IMR-90 (cell line): ENCODE measurements around the gene GALNT9. TPM values are rescaled to one million over a fixed set of nuclear protein-coding genes. Genes with fewer than 3 reads are reported as not detected.

ENCODE experiments used
- ATAC-seq: fragments of 200-7000 bp; cut with Tn5 transposase; 2 replicates; pipeline ENCODE4 v1.9.1; 2020; ENCODE audit warnings: low read depth, mild to moderate bottlenecking, moderate library complexity
- BruUV-seq: library from RNA; stranded (reverse); fragments of 400-500 nt; replicated peaks from 2 replicates; lab custom pipeline; 2021; lab: Mats Ljungman, UMichigan
- CTCF ChIA-PET: fragments of 300-600 bp; formaldehyde crosslinking; extraction: SDS; loops from one replicate; lab custom pipeline; 2021; ENCODE audit warnings: antibody characterized with exemption; lab: Yijun Ruan, JAX
- POLR2A ChIA-PET: fragments of 300-600 bp; sonication (Branson Sonifier 250); formaldehyde crosslinking; loops from one replicate; lab custom pipeline; 2022; ENCODE audit warnings: antibody characterized with exemption; ENCODE audit not compliant: unreplicated experiment; lab: Charles Lee
- DNase-seq: peaks from one replicate; pipeline ENCODE4 v3.0.0; 2013
- H2AFZ ChIP-seq: replicated peaks from 2 replicates; pipeline ENCODE3; 2013; ENCODE audit warnings: low read length, mild to moderate bottlenecking; ENCODE audit not compliant: poor library complexity
- H2AK5ac ChIP-seq: 2 replicates; pipeline ENCODE4 v1.6.1; 2013; ENCODE audit warnings: low read depth, low read length, inconsistent platforms
- H2AK9ac ChIP-seq: replicated peaks from 2 replicates; pipeline ENCODE3; 2013; ENCODE audit warnings: mild to moderate bottlenecking, low read depth, low read length, moderate library complexity; ENCODE audit not compliant: poor library complexity
- H2BK120ac ChIP-seq: 2 replicates; pipeline ENCODE4 v1.6.1; 2013; ENCODE audit warnings: low read depth, low read length, inconsistent platforms
- H2BK15ac ChIP-seq: 3 replicates; pipeline ENCODE4 v1.6.1; 2013; ENCODE audit warnings: low read depth, low read length, inconsistent platforms
- H2BK20ac ChIP-seq: 2 replicates; pipeline ENCODE4 v1.6.1; 2013; ENCODE audit warnings: low read depth, mild to moderate bottlenecking, inconsistent platforms, low read length, moderate library complexity
- H2BK5ac ChIP-seq: 2 replicates; pipeline ENCODE4 v1.6.1; 2013; ENCODE audit warnings: mild to moderate bottlenecking, low read depth, low read length, inconsistent platforms; ENCODE audit not compliant: poor library complexity, severe bottlenecking
- H3K14ac ChIP-seq: replicated peaks from 2 replicates; pipeline ENCODE4 v1.6.1; 2013; ENCODE audit warnings: low read depth, low read length, inconsistent platforms
- H3K18ac ChIP-seq: 2 replicates; pipeline ENCODE4 v1.6.1; 2013; ENCODE audit warnings: low read depth, low read length, control low read depth
- H3K23ac ChIP-seq: 2 replicates; pipeline ENCODE4 v1.6.1; 2013; ENCODE audit warnings: low read depth, low read length, inconsistent platforms
- H3K27ac ChIP-seq: 2 replicates; pipeline ENCODE4 v1.5.1; 2013; ENCODE audit warnings: mild to moderate bottlenecking, control low read depth, low read length; ENCODE audit not compliant: insufficient read depth
- H3K27me3 ChIP-seq: 2 replicates; pipeline ENCODE4 v1.6.1; 2013; ENCODE audit warnings: low read length; ENCODE audit not compliant: control insufficient read depth, insufficient read depth
- H3K36me3 ChIP-seq: 2 replicates; pipeline ENCODE4 v1.6.1; 2013; ENCODE audit warnings: low read length, mixed read lengths; ENCODE audit not compliant: control insufficient read depth, insufficient read depth
- H3K4ac ChIP-seq: 2 replicates; pipeline ENCODE4 v1.6.1; 2013; ENCODE audit warnings: low read depth, low read length, inconsistent platforms
- H3K4me1 ChIP-seq: 2 replicates; pipeline ENCODE4 v1.6.1; 2013; ENCODE audit warnings: low read length, mixed read lengths; ENCODE audit not compliant: control insufficient read depth, insufficient read depth
- H3K4me2 ChIP-seq: 2 replicates; pipeline ENCODE4 v1.6.1; 2013; ENCODE audit warnings: low read depth, mild to moderate bottlenecking, control low read depth, low read length, moderate library complexity
- H3K4me3 ChIP-seq: 2 replicates; pipeline ENCODE4 v1.5.1; 2013; ENCODE audit warnings: low read depth, mild to moderate bottlenecking, control low read depth, low read length, moderate library complexity; ENCODE audit not compliant: insufficient read depth
- H3K56ac ChIP-seq: 2 replicates; pipeline ENCODE4 v1.6.1; 2013; ENCODE audit warnings: low read length, inconsistent platforms; ENCODE audit not compliant: insufficient read depth; ENCODE audit errors: extremely low read depth
- H3K79me1 ChIP-seq, 2 experiments: 2 replicates each; pipeline ENCODE4 v1.6.1; 2013; ENCODE audit warnings: low read length in 2 of 2, inconsistent platforms in 1 of 2, low read depth in 1 of 2
- H3K9ac ChIP-seq: 2 replicates; pipeline ENCODE4 v1.6.1; 2013; ENCODE audit warnings: low read depth, low read length, control low read depth
- H3K9me1 ChIP-seq: 2 replicates; pipeline ENCODE4 v1.6.1; 2013; ENCODE audit warnings: low read length, inconsistent platforms; ENCODE audit not compliant: insufficient read depth
- H3K9me3 ChIP-seq: 2 replicates; pipeline ENCODE4 v1.6.1; 2013; ENCODE audit warnings: low read length; ENCODE audit not compliant: control insufficient read depth, insufficient read depth
- H4K20me1 ChIP-seq: 2 replicates; pipeline ENCODE4 v1.6.1; 2013; ENCODE audit warnings: low read length, inconsistent platforms; ENCODE audit not compliant: insufficient read depth
- H4K5ac ChIP-seq: 2 replicates; pipeline ENCODE4 v1.6.1; 2013; ENCODE audit warnings: mild to moderate bottlenecking, low read depth, low read length, control low read depth
- H4K8ac ChIP-seq, 2 experiments: 2 replicates each; pipeline ENCODE4 v1.6.1; 2013; ENCODE audit warnings: low read depth in 2 of 2, low read length in 2 of 2, control low read depth in 1 of 2, inconsistent platforms in 1 of 2
- H4K91ac ChIP-seq: 2 replicates; pipeline ENCODE4 v1.6.1; 2013; ENCODE audit warnings: low read depth, low read length, inconsistent platforms; ENCODE audit not compliant: insufficient read depth
- BHLHE40 ChIP-seq: fragments of 150-350 bp; IDR thresholded peaks from 2 replicates; pipeline ENCODE4 v1.6.1; 2016; ENCODE audit warnings: mild to moderate bottlenecking, low read depth, low read length
- CEBPB ChIP-seq: IDR thresholded peaks from 2 replicates; pipeline ENCODE4 v1.6.1; 2012; ENCODE audit warnings: low read depth, low read length, improper control_type of control experiment
- CHD1 ChIP-seq: IDR thresholded peaks from 2 replicates; pipeline ENCODE4 v1.6.1; 2012; ENCODE audit warnings: low read depth, low read length, improper control_type of control experiment
- CTCF ChIP-seq: conservative IDR thresholded peaks from 2 replicates; pipeline ENCODE4 v1.5.1; 2012; ENCODE audit warnings: mild to moderate bottlenecking, low read depth, low read length, improper control_type of control experiment
- ELK1 ChIP-seq: fragments of 150-350 bp; IDR thresholded peaks from 2 replicates; pipeline ENCODE4 v1.6.1; 2016; ENCODE audit warnings: low read depth, mild to moderate bottlenecking, low read length, moderate library complexity, borderline replicate concordance
- FOS ChIP-seq: fragments of 150-350 bp; IDR thresholded peaks from 2 replicates; pipeline ENCODE4 v1.6.1; 2016; ENCODE audit warnings: low read depth, low read length
- MAFK ChIP-seq: IDR thresholded peaks from 2 replicates; pipeline ENCODE4 v1.6.1; 2012; ENCODE audit warnings: low read depth, low read length, improper control_type of control experiment
- MAZ ChIP-seq: IDR thresholded peaks from 2 replicates; pipeline ENCODE4 v1.6.1; 2012; ENCODE audit warnings: low read depth, mild to moderate bottlenecking, low read length, improper control_type of control experiment, moderate library complexity, borderline replicate concordance
- MXI1 ChIP-seq: IDR thresholded peaks from 2 replicates; pipeline ENCODE4 v1.6.1; 2012; ENCODE audit warnings: low read depth, mild to moderate bottlenecking, low read length, moderate library complexity, borderline replicate concordance
- NFE2L2 ChIP-seq: fragments of 150-350 bp; IDR thresholded peaks from 2 replicates; pipeline ENCODE4 v1.6.1; 2016; ENCODE audit warnings: low read depth, mild to moderate bottlenecking, low read length
- POLR2A ChIP-seq: IDR thresholded peaks from 2 replicates; pipeline ENCODE4 v1.6.1; 2012; ENCODE audit warnings: mild to moderate bottlenecking, low read depth, low read length
- RCOR1 ChIP-seq: IDR thresholded peaks from 2 replicates; pipeline ENCODE4 v1.6.1; 2012; ENCODE audit warnings: mild to moderate bottlenecking, low read length, improper control_type of control experiment; ENCODE audit not compliant: insufficient replicate concordance
- RFX5 ChIP-seq: IDR thresholded peaks from 2 replicates; pipeline ENCODE4 v1.8.0; 2012; ENCODE audit warnings: low read depth, mild to moderate bottlenecking, low read length, moderate library complexity
- SMC3 ChIP-seq: fragments of 150-350 bp; IDR thresholded peaks from 2 replicates; pipeline ENCODE4 v1.6.1; 2016; ENCODE audit warnings: low read depth, mild to moderate bottlenecking, antibody characterized with exemption, low read length, moderate library complexity
- USF2 ChIP-seq: fragments of 150-350 bp; IDR thresholded peaks from 2 replicates; pipeline ENCODE4 v1.6.1; 2017; ENCODE audit warnings: mild to moderate bottlenecking, antibody characterized with exemption, low read length, low read depth
- WGBS, 2 experiments: methylation state at CpG; one replicate each; pipeline versions ENCODE4 v1.1.5 to v1.1.7; 2013; ENCODE audit warnings: missing lambda C conversion rate in 2 of 2; ENCODE audit not compliant: insufficient read length in 1 of 2; ENCODE audit errors: extremely low coverage in 2 of 2; 5-methylcytosine and 5-hydroxymethylcytosine counted together
- dilution Hi-C: fragments of 300-500 bp; cut with HindIII; formaldehyde crosslinking; loops from one replicate; pipeline ENCODE4 v1.14.3; 2018; ENCODE audit warnings: low sequenced_read_pairs; ENCODE audit not compliant: unreplicated experiment
- in situ Hi-C: fragments of 300-500 bp; cut with MboI; formaldehyde crosslinking; loops from 3 replicates; pipeline ENCODE4 v1.14.3; 2019; ENCODE audit warnings: low sequenced_read_pairs, inconsistent platforms, mixed read lengths
- intact Hi-C: fragments of 100-400 bp; cut with micrococcal nuclease; formaldehyde crosslinking; loops from 2 replicates; pipeline ENCODE4 v1.10.0; 2022
- polyA plus RNA-seq, 3 experiments: library from polyadenylated mRNA; depleted of rRNA; stranded (reverse); fragments of >200 nt; gene quantifications; 2 replicates each; pipeline ENCODE4 v1.2.3, GENCODE V29; 2012; ENCODE audit warnings: low replicate concordance in 1 of 3
- total RNA-seq: library from RNA; depleted of rRNA; stranded (reverse); fragments of >200 nt; gene quantifications from 2 replicates; pipeline ENCODE4 v1.2.3, GENCODE V29; 2012

Gene GALNT9
- total and polyA plus RNA-seq, 2 of the 4 experiments (the other 2 are of a cell fraction): under 0.01 to 0.12 TPM

- H4K20me1 ChIP-seq: no peaks in the 10 kb centered on the region
- no peaks in the 10 kb centered on the region for H3K9me1 ChIP-seq
- H4K5ac ChIP-seq: no peak overlapping the region
- H3K4me2 ChIP-seq: no peak overlapping the region
- H3K36me3 ChIP-seq: no peaks in the 10 kb centered on the region
- no peak overlapping the region for H3K18ac ChIP-seq
- H2AK9ac ChIP-seq: no peak overlapping the region
- no peak overlapping the region for H2BK120ac ChIP-seq
- H3K14ac ChIP-seq: no peak overlapping the region
- no peak overlapping the region for H2AFZ ChIP-seq
- no peak for DNase-seq
- no peaks in the 10 kb centered on the region for H3K4me1 ChIP-seq
- ChIA-PET POLR2A (no interaction called here), CTCF (no interaction called here)
- in situ Hi-C loops (no loop called here), dilution Hi-C loops (no loop called here), intact Hi-C loops (no loop called here)
- WGBS, 2 experiments: 83% methylated on average over 7 of the region's 36 CpGs; no CpG with 5 or more reads in 1 of the 2 experiments
- H3K23ac ChIP-seq: no peak overlapping the region
- no peak overlapping the region for H2AK5ac ChIP-seq
- H3K79me1 ChIP-seq: no peaks in the 10 kb centered on the region
- H2BK5ac ChIP-seq: no peak overlapping the region
- H3K27ac ChIP-seq: no peak overlapping the region
- H4K8ac ChIP-seq: no peak overlapping the region
- H3K27me3 ChIP-seq: no peaks in the 10 kb centered on the region; the same call in 1 of the 2 replicates
- no peak overlapping the region for H3K4me3 ChIP-seq
- BruUV-seq: no TSS peak
- no peak overlapping the region for H2BK20ac ChIP-seq
- no peak overlapping the region for H3K56ac ChIP-seq
- peaks cover 9% of the 10 kb centered on the region; the same call in 1 of the 2 replicates for H3K9me3 ChIP-seq
- H3K4ac ChIP-seq: no peak overlapping the region
- H2BK15ac ChIP-seq: no peak overlapping the region
- H3K9ac ChIP-seq: no peak overlapping the region
- no peak for ATAC-seq
- H4K91ac ChIP-seq: no peak overlapping the region
- TF ChIP-seq BHLHE40 (no peak), NFE2L2 (no peak), SMC3 (no peak), RFX5 (no peak), RCOR1 (no peak), FOS (no peak), CTCF (no peak), POLR2A (no peak), USF2 (no peak), MAZ (no peak), CHD1 (no peak), MXI1 (no peak), ELK1 (no peak), MAFK (no peak), CEBPB (no peak)
Measured at GRCh38 chr12:132287391-132288238, 41.8 kb downstream of the GALNT9 start.
